GM12891 (cell line): ENCODE measurements around the gene STX11.

Experiments
- PAX5 ChIP-seq: IDR thresholded peaks from 2 replicates; pipeline ENCODE4 v1.6.1; 2011; ENCODE audit warnings: low read length, moderate library complexity, mild to moderate bottlenecking; ENCODE audit not compliant: insufficient read depth, severe bottlenecking
- POLR2A ChIP-seq: IDR thresholded peaks from 2 replicates; pipeline ENCODE4 v1.6.1; 2011; ENCODE audit warnings: low read depth, low read length, control low read depth
- POLR2AphosphoS5 ChIP-seq: IDR thresholded peaks from 2 replicates; pipeline ENCODE4 v1.6.1; 2011; ENCODE audit warnings: low read depth, low read length, control low read depth

GRCh38 chr6:144213315-144213714 is 63.0 kb downstream of the STX11 start:
- no peak for TF ChIP-seq PAX5
- TF ChIP-seq POLR2AphosphoS5, result no peak
- no peak for TF ChIP-seq POLR2A
